Measurements from ENCODE around the gene PTPRT.
A peak's percentile ranks its signal among the peaks of the same experiment; 100 is the strongest.

The PTPRT gene

DNA sequence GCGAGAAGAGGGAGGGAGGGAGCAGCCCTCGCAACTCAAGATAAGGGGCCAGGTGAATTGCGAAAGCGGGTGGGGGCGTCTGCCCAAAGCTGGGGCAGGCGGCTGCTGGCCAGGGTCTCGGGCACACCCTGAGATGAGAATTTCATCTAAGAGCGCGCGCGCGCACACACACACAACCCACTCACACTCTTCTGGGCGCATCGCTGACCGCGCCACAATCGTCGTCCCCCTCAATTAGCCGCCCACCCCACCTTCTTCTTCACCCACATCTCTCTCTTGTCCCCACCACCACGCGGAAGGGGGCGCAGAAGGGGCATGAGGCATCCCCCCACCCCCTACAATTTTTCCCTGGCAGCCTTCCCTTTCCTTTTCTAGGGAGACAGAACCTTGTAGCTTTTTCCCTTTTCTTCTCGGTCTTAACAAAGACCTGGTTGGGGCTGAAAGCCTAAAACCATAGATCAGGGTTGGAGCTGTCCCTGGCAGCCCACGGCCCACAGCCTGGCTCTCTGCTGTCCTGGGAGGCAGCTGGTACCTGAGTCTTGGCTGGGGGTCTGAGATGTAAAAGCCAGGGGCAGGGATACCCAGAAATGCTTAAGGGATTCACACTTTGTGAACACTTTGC is 737 bp upstream of the PTPRT start:
- Histone ChIP-seq H3K27me3 (peaks cover 54% of the 10 kb centered on the region), H3K9me3 (no peaks in the 10 kb centered on the region), H3K4me3 (ENCODE audit: low read depth, low read length) (no peak overlapping the region), H3K36me3 (no peaks in the 10 kb centered on the region), H3K4me1 (no peaks in the 10 kb centered on the region)
- TF ChIP-seq, protein P1, sequence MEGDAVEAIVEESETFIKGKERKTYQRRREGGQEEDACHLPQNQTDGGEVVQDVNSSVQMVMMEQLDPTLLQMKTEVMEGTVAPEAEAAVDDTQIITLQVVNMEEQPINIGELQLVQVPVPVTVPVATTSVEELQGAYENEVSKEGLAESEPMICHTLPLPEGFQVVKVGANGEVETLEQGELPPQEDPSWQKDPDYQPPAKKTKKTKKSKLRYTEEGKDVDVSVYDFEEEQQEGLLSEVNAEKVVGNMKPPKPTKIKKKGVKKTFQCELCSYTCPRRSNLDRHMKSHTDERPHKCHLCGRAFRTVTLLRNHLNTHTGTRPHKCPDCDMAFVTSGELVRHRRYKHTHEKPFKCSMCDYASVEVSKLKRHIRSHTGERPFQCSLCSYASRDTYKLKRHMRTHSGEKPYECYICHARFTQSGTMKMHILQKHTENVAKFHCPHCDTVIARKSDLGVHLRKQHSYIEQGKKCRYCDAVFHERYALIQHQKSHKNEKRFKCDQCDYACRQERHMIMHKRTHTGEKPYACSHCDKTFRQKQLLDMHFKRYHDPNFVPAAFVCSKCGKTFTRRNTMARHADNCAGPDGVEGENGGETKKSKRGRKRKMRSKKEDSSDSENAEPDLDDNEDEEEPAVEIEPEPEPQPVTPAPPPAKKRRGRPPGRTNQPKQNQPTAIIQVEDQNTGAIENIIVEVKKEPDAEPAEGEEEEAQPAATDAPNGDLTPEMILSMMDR (IDR thresholded peaks at IDR 0.05; ENCODE audit: low read depth, low read length) = no peak
- DNase-seq = no peak

DNA sequence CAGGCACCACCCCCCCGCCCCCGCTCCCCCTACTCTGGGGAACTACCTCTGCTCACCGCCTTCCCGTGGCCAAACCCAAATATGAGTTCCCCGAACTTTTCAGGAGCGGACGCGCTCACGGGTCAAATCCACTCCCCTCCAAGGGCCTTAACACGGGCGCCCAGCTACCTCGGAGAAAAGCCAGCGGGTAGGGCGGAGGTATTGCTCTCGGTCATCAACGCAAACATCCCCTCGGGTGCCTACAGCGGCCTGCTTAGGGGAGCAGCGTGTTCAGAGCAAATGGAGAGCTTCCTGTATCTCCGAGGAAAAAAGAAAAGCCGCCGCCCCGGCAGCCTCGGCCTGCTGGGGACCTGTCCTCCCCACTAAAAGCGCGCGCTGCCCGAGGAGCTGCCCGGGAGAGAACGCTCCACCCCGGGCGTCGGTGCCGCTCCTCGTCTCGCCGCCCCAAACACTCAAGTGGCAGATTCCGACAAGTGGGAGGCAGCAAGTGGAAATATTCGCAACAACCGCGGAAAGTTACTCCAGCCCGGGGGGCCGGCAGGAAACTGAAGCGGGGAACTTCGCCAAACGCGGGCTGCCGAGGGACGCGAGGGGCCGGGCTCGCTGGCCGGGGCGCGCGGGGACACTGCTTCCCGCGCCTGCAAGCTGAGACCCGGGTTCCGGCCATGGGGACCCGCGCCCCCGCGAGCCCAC is 699 bp downstream of the PTPRT start:
- DNase-seq = no peak
- Histone ChIP-seq H3K27me3 (peaks cover 57% of the 10 kb centered on the region), H3K4me3 (ENCODE audit: low read depth, low read length) (no peak overlapping the region), H3K4me1 (no peaks in the 10 kb centered on the region), H3K9me3 (no peaks in the 10 kb centered on the region), H3K36me3 (no peaks in the 10 kb centered on the region)
- TF ChIP-seq, protein P1 (IDR thresholded peaks at IDR 0.05; ENCODE audit: low read depth, low read length) = no peak

GRCh38 chr20:43188234-43188653 is 1.5 kb downstream of the PTPRT start:
- Histone ChIP-seq H3K4me3 (ENCODE audit: low read depth, low read length) (no peak overlapping the region), H3K9me3 (no peaks in the 10 kb centered on the region; the same call in 1 of the 2 replicates), H3K27me3 (peaks cover 62% of the 10 kb centered on the region), H3K4me1 (no peaks in the 10 kb centered on the region), H3K36me3 (no peaks in the 10 kb centered on the region)
- TF ChIP-seq, protein P1 (IDR thresholded peaks at IDR 0.05; ENCODE audit: low read depth, low read length) = no peak
- no peak for DNase-seq

DNA sequence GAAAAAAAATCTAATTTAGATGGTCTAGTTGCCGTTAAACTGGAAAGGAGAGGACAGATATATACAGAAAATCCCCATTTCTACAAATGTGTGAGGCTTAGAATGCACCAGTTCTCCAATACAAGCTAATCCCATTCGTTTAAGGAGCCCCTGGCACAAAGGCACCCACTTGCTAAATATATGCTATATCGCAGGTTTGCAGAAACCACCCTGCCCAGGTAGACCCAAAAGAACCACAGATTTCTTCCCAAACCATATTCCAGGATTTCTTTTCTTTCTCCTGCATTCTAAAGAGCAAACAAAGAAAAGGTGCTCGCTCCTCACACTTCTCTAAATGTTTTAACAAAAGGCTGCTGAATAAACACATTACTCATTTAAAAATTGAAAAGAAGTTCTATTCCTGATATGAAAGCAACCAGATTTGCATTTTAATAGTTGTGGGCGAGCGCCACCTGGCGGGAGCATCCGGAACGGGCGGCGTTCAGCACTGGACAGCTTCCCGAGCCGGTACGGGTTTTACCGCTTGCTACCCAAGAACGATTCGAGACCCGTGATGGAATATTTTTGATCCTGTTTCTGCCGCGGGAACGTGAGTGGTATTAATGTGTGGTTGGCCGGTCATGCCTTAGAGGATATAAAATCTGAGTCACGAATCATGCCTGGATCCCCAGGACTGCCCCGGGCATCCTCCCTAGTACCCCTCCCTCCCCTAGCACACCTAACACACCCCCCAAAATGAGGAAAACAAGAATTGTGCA is 2.1 kb downstream of the PTPRT start:
- DNase-seq = peak; percentile 68
- H3K36me3 ChIP-seq = no peaks in the 10 kb centered on the region
- TF ChIP-seq, protein P1 (IDR thresholded peaks at IDR 0.05; ENCODE audit: low read depth, low read length) = peak; percentile 90
- no peak overlapping the region for H3K4me3 ChIP-seq (ENCODE audit: low read depth, low read length)
- no peaks in the 10 kb centered on the region for H3K4me1 ChIP-seq
- peaks cover 62% of the 10 kb centered on the region for H3K27me3 ChIP-seq
- H3K9me3 ChIP-seq = no peaks in the 10 kb centered on the region; the same call in 1 of the 2 replicates

- no peak for DNase-seq
- no peaks in the 10 kb centered on the region for H3K4me1 ChIP-seq
- H3K36me3 ChIP-seq = no peaks in the 10 kb centered on the region
- H3K9me3 ChIP-seq = no peaks in the 10 kb centered on the region; the same call in 1 of the 2 replicates
- TF ChIP-seq, protein P1 (IDR thresholded peaks at IDR 0.05; ENCODE audit: low read depth, low read length) = no peak
- H3K4me3 ChIP-seq (ENCODE audit: low read depth, low read length) = no peak overlapping the region
- peaks cover 67% of the 10 kb centered on the region for H3K27me3 ChIP-seq
Measured at GRCh38 chr20:43186312-43186711, 3.4 kb downstream of the PTPRT start.
